Stomach (tissue), 4 donors: ENCODE results near the gene ILK.

Experiments
- CTCF ChIP-seq, 7 experiments: fragments of 450-650 bp in 4 of 7; fragments of 200-600 bp in 3 of 7; sonication (generic) in 3 of 7; IDR thresholded peaks; one replicate each; pipeline ENCODE4 v1.5.1; 2016 to 2019; ENCODE audit warnings: antibody characterized with exemption in 7 of 7, control low read depth in 2 of 7, mild to moderate bottlenecking in 1 of 7
- POLR2A ChIP-seq, 4 donors: fragments of 450-650 bp; IDR thresholded peaks; one replicate each; pipeline ENCODE4 v1.6.1; 2016; ENCODE audit warnings: antibody characterized with exemption in 4 of 4, control low read depth in 2 of 4, mild to moderate bottlenecking in 1 of 4, moderate library complexity in 1 of 4
- POLR2AphosphoS5 ChIP-seq, 3 donors: sonication (generic); formaldehyde crosslinking; IDR thresholded peaks; one replicate each; pipeline ENCODE4 v1.6.1; 2016; ENCODE audit warnings: antibody characterized with exemption in 3 of 3

- no peak for TF ChIP-seq POLR2A (IDR thresholded peaks at IDR 0.05)
- no peak for TF ChIP-seq CTCF (IDR thresholded peaks at IDR 0.05)
- no peak for TF ChIP-seq POLR2AphosphoS5 (IDR thresholded peaks at IDR 0.05)
Measured at GRCh38 chr11:6647836-6648235, 44.3 kb downstream of the ILK start.
